Fibroblast of lung (primary cell): ENCODE results near the gene USF1.

Experiments
- EZH2 ChIP-seq: IDR thresholded peaks from 2 replicates; pipeline ENCODE4 v1.5.1; 2012; ENCODE audit warnings: low read length, control low read depth, mild to moderate bottlenecking; ENCODE audit errors: missing control alignments
- TF ChIP-seq, protein P1 (sequence below), 2 donors: IDR thresholded peaks in 1 of 2; conservative IDR thresholded peaks in 1 of 2; 1 replicate in 1 of 2; 2 replicates in 1 of 2; pipeline ENCODE4 v1.5.1; 2011 to 2012; ENCODE audit warnings: low read length in 2 of 2, control low read depth in 1 of 2, inconsistent platforms in 1 of 2, low read depth in 1 of 2, mild to moderate bottlenecking in 1 of 2

DNA sequence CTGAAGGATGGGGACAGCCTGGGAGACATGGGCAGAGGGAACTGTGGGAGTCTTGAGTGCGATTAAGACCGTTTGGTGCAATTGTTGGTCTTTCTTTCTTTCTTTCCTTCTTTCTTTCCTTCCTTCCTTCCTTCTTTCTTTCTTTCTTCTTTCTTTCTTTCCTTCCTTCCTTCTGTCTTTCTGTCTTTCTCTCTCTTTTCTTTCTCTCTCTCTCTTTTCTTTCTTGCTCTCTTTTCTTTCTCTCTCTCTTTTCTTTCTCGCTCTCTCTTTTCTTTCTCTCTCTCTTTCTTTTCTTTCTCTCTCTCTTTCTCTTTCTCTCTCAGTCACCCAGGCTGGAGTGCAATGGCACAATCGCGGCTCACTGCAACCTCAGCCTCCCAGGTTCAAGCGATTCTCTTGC is 49.5 kb upstream of the USF1 start:
- TF ChIP-seq, protein P1, sequence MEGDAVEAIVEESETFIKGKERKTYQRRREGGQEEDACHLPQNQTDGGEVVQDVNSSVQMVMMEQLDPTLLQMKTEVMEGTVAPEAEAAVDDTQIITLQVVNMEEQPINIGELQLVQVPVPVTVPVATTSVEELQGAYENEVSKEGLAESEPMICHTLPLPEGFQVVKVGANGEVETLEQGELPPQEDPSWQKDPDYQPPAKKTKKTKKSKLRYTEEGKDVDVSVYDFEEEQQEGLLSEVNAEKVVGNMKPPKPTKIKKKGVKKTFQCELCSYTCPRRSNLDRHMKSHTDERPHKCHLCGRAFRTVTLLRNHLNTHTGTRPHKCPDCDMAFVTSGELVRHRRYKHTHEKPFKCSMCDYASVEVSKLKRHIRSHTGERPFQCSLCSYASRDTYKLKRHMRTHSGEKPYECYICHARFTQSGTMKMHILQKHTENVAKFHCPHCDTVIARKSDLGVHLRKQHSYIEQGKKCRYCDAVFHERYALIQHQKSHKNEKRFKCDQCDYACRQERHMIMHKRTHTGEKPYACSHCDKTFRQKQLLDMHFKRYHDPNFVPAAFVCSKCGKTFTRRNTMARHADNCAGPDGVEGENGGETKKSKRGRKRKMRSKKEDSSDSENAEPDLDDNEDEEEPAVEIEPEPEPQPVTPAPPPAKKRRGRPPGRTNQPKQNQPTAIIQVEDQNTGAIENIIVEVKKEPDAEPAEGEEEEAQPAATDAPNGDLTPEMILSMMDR (conservative IDR thresholded peaks at IDR 0.05 in 1 of 2, IDR thresholded peaks at IDR 0.05 in 1 of 2; ENCODE audit: low read depth in 1 of 2, low read length in 2 of 2): no peak
- no peak for TF ChIP-seq EZH2
